ENCODE data around the gene ODAM. TPM values are rescaled to one million over a fixed set of nuclear protein-coding genes. Genes with fewer than 3 reads are reported as not detected.
"Not testable (repeated sequence)": the region's sequence is repeated elsewhere in the genome, so short reads cannot be mapped to it uniquely, and the experiment has no call there.

The ODAM gene
- total RNA-seq, 1 donor from 2014 or later = not detected

DNA sequence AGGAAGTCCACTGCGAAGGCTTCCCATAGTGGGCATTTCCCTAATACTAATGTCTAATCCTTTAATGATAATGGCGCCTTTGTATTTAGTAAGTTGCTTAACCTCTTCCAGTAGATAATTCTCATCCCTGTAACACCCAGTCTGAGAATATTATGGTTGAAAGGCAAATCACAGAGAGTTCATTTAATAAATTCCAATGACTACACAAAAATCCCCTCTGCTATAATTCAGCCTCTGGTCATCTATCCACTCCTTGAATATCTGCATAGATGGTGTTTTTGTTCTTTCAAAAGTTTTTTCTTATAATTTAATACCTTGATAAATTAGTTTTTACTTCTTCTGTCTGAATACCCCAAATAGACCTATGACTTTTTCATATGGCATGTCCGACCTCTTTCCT is 25.9 kb downstream of the ODAM start:
- intact Hi-C loops (cut with micrococcal nuclease) = not testable (repeated sequence)

DNA sequence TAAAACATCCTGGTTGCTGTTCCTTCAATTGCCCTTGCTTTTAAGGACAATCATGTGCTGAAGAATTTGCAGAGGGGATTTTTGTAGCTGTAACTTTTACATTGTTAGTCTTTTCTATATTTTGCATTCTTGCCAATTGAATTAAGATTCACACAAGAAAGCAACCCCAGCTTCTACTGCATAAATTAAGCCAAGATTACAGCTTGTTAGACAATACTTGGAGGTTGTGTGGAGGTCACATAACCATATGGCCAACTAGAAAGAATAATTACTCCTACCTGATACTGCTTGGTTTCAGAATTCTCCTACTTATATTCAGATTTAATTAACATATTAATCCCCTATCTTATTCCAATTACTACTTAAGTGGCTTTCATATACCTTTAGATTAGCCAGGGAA is 26.3 kb downstream of the ODAM start:
- intact Hi-C loops (cut with micrococcal nuclease) = not testable (repeated sequence)

DNA sequence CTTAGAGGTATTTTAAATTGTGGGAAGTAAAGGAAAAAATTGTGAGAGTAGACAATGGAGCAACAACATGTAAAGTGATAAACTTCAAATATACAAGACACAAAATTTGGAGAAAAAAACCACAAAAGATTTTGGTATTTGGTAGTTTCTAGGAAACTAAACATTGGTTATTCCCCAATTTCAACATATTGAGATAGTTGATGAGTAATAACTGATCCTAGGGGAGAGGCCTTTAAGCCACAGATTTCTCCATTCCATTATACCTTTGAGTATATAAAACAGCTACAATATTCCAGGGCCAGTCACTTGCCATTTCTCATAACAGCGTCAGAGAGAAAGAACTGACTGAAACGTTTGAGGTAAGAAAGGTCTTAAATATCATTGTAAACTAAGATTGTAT is 30.3 kb downstream of the ODAM start, which contains the start of gene FDCSP:
Gene FDCSP (plus strand): TSS at position 301 of the 400 bp plus-strand sequence. CDS start 5,071 bp downstream, outside the sequence.
- intact Hi-C loops (cut with micrococcal nuclease) = no loop called here

DNA sequence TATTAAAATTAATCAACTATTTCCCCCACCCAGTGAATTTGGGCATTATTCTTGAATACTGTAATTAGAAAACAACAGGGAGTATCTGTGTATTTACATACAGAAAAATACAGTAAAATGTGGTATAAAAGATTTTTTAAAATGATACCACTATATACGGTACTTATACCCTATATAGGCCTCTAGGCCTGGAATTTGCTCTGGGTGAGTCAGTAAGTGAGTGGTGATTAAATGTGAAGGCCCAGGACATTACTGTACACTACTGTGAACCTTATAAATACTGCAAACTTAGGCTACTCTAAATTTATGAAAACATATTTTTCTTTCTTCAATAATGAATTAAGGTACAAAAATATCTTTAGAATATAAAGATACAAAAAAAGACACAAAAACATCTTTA is 40.6 kb downstream of the ODAM start:
- intact Hi-C loops (cut with micrococcal nuclease) = no loop called here

DNA sequence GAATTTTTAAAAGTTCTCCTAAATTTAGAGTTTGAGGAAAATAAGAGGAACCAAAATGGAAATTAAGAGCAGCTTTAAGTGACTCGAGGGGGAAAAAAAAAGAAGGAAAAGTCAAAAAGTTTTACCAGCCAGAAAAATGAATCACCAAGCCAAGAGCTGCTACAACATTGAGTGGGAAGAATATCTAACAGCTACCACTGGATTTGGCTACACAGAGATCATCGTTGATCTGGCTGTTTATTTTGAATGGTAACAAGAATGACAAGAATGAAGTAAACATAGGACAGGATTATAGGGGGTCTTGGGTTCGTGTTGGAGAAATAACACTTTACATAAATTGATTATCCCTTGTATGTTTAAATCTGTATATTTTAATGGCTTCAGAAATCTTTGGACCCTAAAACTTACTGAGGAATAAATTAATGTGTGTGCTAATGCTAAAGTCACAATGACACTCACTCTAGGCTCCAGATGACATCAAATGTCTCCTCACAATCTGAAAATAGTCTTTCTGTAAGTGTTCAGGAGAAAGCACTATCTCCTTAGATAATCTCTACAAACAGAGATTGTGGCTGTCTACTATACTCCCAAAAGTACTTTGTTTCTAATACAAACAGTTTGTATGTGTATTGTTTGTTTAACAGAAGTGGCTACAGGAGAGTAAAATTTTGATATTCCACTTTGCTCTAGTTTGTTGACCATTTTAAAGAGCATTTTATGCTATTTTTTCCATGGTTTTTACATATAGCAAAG is 43.8 kb downstream of the ODAM start:
- intact Hi-C loops (cut with micrococcal nuclease) = no loop called here

DNA sequence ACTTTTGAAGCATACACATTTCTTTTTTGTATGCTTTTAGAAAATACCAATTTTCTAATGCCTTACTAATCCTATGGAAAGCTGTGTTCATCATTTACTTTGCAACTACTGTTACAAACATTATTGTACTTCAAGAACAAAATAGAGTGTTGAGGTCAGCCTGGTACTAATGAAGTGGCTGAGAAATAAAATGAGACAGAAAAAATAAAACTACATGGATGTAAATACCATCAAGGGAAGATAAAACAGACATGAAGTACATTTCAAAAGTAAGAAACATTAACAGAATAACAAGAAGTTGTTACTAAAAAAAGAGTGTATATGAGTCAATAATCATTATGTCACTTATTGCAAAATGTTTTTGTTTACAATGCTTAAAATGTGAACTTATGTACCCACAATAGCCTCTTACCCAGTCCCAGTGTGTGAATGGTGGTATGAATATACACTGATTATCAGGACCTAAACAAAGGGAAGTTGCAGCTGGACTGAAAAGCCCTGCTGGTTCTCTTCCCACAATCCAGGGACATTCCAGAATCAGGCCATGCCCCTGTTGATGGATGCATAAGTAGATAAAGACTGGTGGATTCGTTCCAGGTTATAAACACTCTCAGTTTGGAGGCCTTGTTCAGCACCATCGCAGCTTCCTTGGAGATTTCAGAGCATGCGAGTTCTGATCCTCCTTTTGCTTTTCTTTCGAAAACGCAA is 44.5 kb downstream of the ODAM start:
- intact Hi-C loops (cut with micrococcal nuclease) = no loop called here

DNA sequence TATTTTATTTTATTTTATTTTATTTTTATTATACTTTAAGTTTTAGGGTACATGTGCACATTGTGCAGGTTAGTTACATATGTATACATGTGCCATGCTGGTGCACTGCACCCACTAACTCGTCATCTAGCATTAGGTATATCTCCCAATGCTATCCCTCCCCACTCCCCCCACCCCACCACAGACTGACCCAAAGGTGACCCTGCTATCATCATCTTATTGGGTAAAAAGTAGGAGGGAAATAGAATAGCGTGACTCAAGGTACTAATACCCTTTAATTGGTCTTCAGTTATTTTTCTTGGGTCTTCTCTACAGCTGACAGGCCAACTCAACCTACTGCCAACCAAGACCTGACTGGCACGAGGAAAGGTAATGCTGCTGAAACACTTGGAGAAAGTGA is 46.8 kb downstream of the ODAM start, which contains the start of gene CSN3:
Gene CSN3 (plus strand): TSS at position 301 of the 400 bp plus-strand sequence. CDS start 2,223 bp downstream, outside the sequence.
- intact Hi-C loops (cut with micrococcal nuclease) = not testable (repeated sequence)

DNA sequence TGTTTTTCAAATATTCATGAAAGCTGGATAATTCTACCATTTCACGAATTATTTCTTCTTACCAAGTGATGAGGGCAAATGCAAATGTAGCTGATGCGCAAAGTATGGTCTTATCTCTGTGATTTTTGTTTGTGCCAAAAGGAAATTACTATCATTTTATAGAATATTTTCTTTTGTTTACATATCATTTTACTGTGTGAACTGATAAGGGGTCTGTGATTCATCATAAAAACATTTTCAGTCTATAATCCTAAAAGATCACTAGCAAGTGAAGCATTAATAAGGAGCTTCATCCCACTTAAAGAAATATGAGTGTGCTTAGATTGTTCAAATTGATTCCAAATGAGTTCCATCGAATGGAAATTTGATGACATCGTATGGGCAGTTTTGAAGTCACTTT is 47.6 kb downstream of the ODAM start:
- intact Hi-C loops (cut with micrococcal nuclease) = no loop called here

DNA sequence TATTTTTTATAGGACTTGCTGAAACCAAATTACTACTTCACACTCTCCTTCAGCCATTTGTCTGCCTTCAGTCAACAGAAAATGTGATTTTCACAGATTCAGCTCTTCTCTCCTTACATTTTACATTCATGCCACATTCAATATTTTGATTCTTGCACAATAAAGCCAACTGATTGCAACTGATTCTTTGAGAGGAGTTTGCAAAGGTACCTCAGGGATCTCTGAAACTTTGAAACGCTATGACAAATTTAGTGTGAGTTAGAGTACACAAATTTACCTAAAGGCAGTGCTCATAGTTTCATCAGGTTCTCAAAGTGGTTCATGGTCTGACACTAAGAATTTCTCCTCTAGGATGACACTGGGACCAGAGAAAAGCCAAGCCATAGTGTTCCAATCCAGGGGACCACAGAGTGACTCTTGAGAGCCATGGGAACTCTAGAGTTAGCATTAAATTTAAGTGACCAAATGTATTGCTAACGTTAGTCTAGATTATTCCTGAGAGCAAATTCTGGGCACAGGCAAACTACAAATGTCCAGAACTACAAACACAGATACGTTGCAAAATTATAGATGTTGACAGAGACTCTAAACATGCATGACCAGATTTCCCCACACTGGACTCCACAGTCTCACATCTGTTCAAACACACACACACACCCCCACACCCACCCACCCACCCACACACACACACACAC is 55.9 kb downstream of the ODAM start:
- intact Hi-C loops (cut with micrococcal nuclease) = no loop called here

DNA sequence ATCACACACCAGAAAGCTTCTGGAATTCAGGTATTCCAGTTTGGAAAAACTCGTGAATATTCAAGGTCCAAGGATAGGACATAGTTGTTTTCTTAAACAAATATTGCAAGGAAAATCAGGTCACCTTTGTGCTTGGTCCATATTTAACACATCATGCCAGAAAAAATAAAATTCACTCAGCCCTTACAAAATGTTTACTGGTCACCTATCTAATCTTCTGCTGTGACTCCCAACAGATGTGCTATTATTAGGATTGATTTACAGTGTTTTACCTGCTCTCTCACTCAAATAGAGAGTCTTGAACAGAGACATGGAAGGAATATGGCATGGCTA is 56.4 kb downstream of the ODAM start:
- intact Hi-C loops (cut with micrococcal nuclease) = no loop called here

Other genes with a start within 250 kb of the ODAM start
- not detected in 2 replicates for gene CSN2, start 230.0 kb upstream of the ODAM start, total RNA-seq
- not detected in 2 replicates for gene STATH, start 199.8 kb upstream of the ODAM start, total RNA-seq
- not detected in 2 replicates for gene HTN3, start 167.3 kb upstream of the ODAM start, total RNA-seq
- gene HTN1, start 145.3 kb upstream of the ODAM start, total RNA-seq = not detected in 2 replicates
- not detected in 2 replicates for gene PRR27, start 41.5 kb upstream of the ODAM start, total RNA-seq
- not detected in 2 replicates for gene FDCSP, start 30.4 kb downstream of the ODAM start, total RNA-seq
- not detected in 2 replicates for gene CSN3, start 46.9 kb downstream of the ODAM start, total RNA-seq
- gene CABS1, start 139.3 kb downstream of the ODAM start, total RNA-seq = not detected in 2 replicates
- not detected in 2 replicates for gene SMR3A, start 165.0 kb downstream of the ODAM start, total RNA-seq
- gene SMR3B, start 187.4 kb downstream of the ODAM start, total RNA-seq = not detected in 2 replicates
- not detected in 2 replicates for gene OPRPN, start 202.2 kb downstream of the ODAM start, total RNA-seq

Data from T-helper 2 cell treated with Interferon-gamma antibody and Interleukin-4, amounts not matched to agents 100 ng/mL and 5 ng/mL, for 36 hours (primary cell).